ENCODE results near the gene PIGU. TPM values are rescaled to one million over a fixed set of nuclear protein-coding genes. Genes with fewer than 3 reads are reported as not detected.
A peak's percentile ranks its signal among the peaks of the same experiment; 100 is the strongest.

Gene PIGU
- total and polyA plus RNA-seq, 2 of the 13 experiments (the other 11 are each of a cell fraction or from before 2014, with no cell fraction given), result 45.5 to 231 TPM

GRCh38 chr20:34522969-34523871 lies 153.7 kb downstream of the PIGU start (continued):
- TF ChIP-seq, protein P1, sequence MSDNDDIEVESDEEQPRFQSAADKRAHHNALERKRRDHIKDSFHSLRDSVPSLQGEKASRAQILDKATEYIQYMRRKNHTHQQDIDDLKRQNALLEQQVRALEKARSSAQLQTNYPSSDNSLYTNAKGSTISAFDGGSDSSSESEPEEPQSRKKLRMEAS (IDR thresholded peaks at IDR 0.05), result peak; percentile 28; the same call in 1 of the 2 replicates
- TF ChIP-seq RBM22 (optimal IDR thresholded peaks at IDR 0.05; ENCODE audit: low read length), result no peak
- TF ChIP-seq ZNF772 (CRISPR knock-in tag; IDR thresholded peaks at IDR 0.05), result no peak
- TF ChIP-seq ZNF3 (CRISPR knock-in tag; IDR thresholded peaks at IDR 0.05), result no peak
- TF ChIP-seq SYNCRIP (IDR thresholded peaks at IDR 0.05; ENCODE audit: insufficient read depth, low read depth, low read length), result no peak
- no peak for TF ChIP-seq TERF1 (CRISPR knock-in tag; IDR thresholded peaks at IDR 0.05)
- TF ChIP-seq NBN (conservative IDR thresholded peaks at IDR 0.05), result no peak
- TF ChIP-seq ZNF577 (CRISPR knock-in tag; IDR thresholded peaks at IDR 0.05; ENCODE audit: borderline replicate concordance, low read depth), result no peak
- TF ChIP-seq PLSCR1 (CRISPR knock-in tag; IDR thresholded peaks at IDR 0.05; ENCODE audit: borderline replicate concordance), result no peak
- TF ChIP-seq GRHL1 (CRISPR knock-in tag; conservative IDR thresholded peaks at IDR 0.05), result no peak
- TF ChIP-seq ZNF543 (CRISPR knock-in tag; IDR thresholded peaks at IDR 0.05), result no peak
- TF ChIP-seq ZNF276 (CRISPR knock-in tag; IDR thresholded peaks at IDR 0.05; ENCODE audit: low read depth), result peak; percentile 74; the same call in 1 of the 2 replicates
- TF ChIP-seq SPEN (CRISPR knock-in tag; IDR thresholded peaks at IDR 0.05; ENCODE audit: low read depth), result peak; percentile 33; the same call in 1 of the 2 replicates
- peak; percentile 20 for TF ChIP-seq TBL1XR1 (IDR thresholded peaks at IDR 0.05; ENCODE audit: borderline replicate concordance, low read length, partially characterized antibody)
- no peak for TF ChIP-seq NCOR1 (IDR thresholded peaks at IDR 0.05; ENCODE audit: borderline replicate concordance, low read length)
- no peak for TF ChIP-seq JUNB (CRISPR knock-in tag; IDR thresholded peaks at IDR 0.05; ENCODE audit: borderline replicate concordance)
- TF ChIP-seq ZNF562 (CRISPR knock-in tag; IDR thresholded peaks at IDR 0.05; ENCODE audit: borderline replicate concordance), result no peak
- peak; percentile 80 for TF ChIP-seq ZNF580 (CRISPR knock-in tag; IDR thresholded peaks at IDR 0.05; ENCODE audit: borderline replicate concordance, low read depth)
- peak; percentile 66; the same call in 1 of the 2 replicates for TF ChIP-seq ZNF317 (CRISPR knock-in tag; IDR thresholded peaks at IDR 0.05)
- no peak for TF ChIP-seq ZBTB46 (CRISPR knock-in tag; IDR thresholded peaks at IDR 0.05; ENCODE audit: borderline replicate concordance)
